Esophagus squamous epithelium (tissue), 4 donors: ENCODE results near the gene ITIH4.

Experiments used
- CTCF ChIP-seq, 6 experiments: fragments of 450-650 bp in 4 of 6; fragments of 200-600 bp in 2 of 6; sonication (generic) in 2 of 6; IDR thresholded peaks; one replicate each; pipeline ENCODE4 v1.5.1; 2016 to 2019; ENCODE audit warnings: antibody characterized with exemption in 6 of 6, mild to moderate bottlenecking in 4 of 6, moderate library complexity in 4 of 6
- POLR2A ChIP-seq, 4 donors: fragments of 450-650 bp; IDR thresholded peaks; one replicate each; pipeline ENCODE4 v1.6.1; 2017; ENCODE audit warnings: antibody characterized with exemption in 4 of 4, mild to moderate bottlenecking in 4 of 4, moderate library complexity in 3 of 4

- TF ChIP-seq CTCF (IDR thresholded peaks at IDR 0.05) (no peak), POLR2A (IDR thresholded peaks at IDR 0.05) (no peak)
Measured at GRCh38 chr3:52775877-52776276, 54.6 kb downstream of the ITIH4 start.
